ENCODE data around the gene SLC1A4.

GRCh38 chr2:64966839-64967238 lies 22.4 kb upstream of the SLC1A4 start:
- TF ChIP-seq POLR2A (IDR thresholded peaks at IDR 0.05) (no peak), CTCF (IDR thresholded peaks at IDR 0.05) (no peak)

Measured in transverse colon (tissue), 3 donors.